ENCODE data around the gene CPVL.
A peak's percentile ranks its signal among the peaks of the same experiment; 100 is the strongest.

The CPVL gene

DNA sequence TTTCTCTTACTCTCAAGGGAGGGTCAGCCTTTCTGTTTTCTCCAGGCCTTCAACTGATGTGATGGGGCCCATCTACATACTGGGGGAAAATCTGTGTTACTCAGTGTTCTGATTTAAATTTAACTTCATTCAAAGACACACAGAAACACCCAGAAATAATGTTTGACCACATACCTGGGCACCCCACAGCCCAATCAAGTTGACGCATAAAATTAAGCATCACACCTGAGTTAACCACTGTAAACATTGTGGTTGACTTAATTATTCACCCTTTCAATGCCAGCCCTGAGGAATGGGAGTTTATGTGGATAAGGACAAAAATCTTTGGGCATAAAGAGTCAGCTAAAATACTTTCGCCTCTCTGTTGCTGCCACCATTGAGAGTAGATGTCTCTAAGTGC, 38.3 kb upstream of the CPVL start:
- no peaks in the 10 kb centered on the region for H3K36me3 ChIP-seq (ENCODE audit: control insufficient read depth in 2 of 2, insufficient read depth in 2 of 2, low read length in 2 of 2)
- no peaks in the 10 kb centered on the region for H3K9me3 ChIP-seq (ENCODE audit: control insufficient read depth in 2 of 2, low read length in 2 of 2)
- H3K4me3 ChIP-seq (ENCODE audit: low read length in 2 of 2): no peak overlapping the region
- no peak overlapping the region for H3K9ac ChIP-seq (ENCODE audit: low read depth in 1 of 2, low read length in 2 of 2)
- H3K27ac ChIP-seq (ENCODE audit: low read depth in 2 of 2, low read length in 2 of 2): no peak overlapping the region
- peaks cover 0 to 2% of the 10 kb centered on the region in 2 donors for H3K4me1 ChIP-seq (ENCODE audit: control insufficient read depth in 2 of 2, insufficient read depth in 2 of 2, low read length in 2 of 2)
- H3K27me3 ChIP-seq (ENCODE audit: control insufficient read depth in 2 of 2, insufficient read depth in 2 of 2, low read length in 2 of 2): no peaks in the 10 kb centered on the region

DNA sequence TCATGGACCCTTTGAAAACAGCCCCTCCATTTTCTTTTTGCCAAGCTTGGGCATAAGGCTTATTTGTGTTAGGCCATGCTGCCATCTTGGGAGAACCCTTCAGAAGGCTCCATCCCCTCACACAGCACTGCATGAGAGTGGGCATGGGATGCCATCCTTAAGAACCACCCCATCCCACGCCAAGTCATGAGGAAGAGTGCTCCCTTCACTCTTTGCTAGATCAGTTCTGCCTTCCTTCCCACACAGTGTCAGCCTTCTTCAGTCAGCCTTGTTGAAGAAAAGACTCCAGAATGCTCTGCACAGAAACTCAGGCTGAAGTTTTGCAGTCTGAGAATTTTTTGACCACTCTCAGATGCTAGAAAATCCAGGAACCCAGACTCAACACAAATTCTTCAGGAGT, 32.8 kb upstream of the CPVL start:
- no peak overlapping the region for H3K27ac ChIP-seq (ENCODE audit: low read depth in 2 of 2, low read length in 2 of 2)

DNA sequence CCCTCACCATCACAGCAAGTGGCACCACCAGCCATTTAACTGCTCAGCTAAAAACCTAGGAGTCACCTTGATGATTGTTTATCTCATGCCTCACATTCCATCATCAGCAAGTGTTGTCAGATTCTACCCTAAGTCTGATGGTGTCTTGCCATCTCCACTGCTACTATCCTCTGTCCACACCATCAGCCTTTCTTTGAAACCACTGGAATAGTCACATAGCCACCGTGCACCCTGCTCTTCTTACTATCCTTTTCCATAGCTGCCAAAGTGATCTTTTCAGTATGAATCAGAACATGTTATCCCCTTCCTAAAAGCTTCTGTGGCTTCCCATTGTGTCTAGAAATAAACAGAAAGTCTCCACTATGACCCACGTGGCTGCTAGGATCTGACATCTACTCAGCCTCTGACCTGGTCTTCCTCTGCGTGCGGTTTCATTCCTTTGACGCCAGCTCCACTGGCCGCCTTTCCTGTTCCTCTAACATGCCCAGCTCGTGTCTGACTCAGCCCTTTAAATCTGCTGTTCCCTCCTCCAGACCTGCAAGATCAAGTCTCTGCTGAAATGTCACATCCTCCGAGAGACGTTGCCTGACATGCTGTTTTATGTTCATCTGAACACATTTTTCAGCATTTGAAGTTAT, 31.7 kb upstream of the CPVL start:
- Histone ChIP-seq H3K27ac (ENCODE audit: low read depth in 2 of 2, low read length in 2 of 2) (peak overlapping the region in 1 of 2 donors; percentile 6), H3K4me1 (ENCODE audit: control insufficient read depth in 2 of 2, insufficient read depth in 2 of 2, low read length in 2 of 2) (no peaks in the 10 kb centered on the region)

More for the DNA sequence above, 32.8 kb upstream of the CPVL start:
- H3K27me3 ChIP-seq (ENCODE audit: control insufficient read depth in 2 of 2, insufficient read depth in 2 of 2, low read length in 2 of 2): no peaks in the 10 kb centered on the region
- H3K4me3 ChIP-seq (ENCODE audit: low read length in 2 of 2): no peak overlapping the region
- H3K4me1 ChIP-seq (ENCODE audit: control insufficient read depth in 2 of 2, insufficient read depth in 2 of 2, low read length in 2 of 2): no peaks in the 10 kb centered on the region
- no peaks in the 10 kb centered on the region for H3K9me3 ChIP-seq (ENCODE audit: control insufficient read depth in 2 of 2, low read length in 2 of 2)
- no peaks in the 10 kb centered on the region for H3K36me3 ChIP-seq (ENCODE audit: control insufficient read depth in 2 of 2, insufficient read depth in 2 of 2, low read length in 2 of 2)
- H3K9ac ChIP-seq (ENCODE audit: low read depth in 1 of 2, low read length in 2 of 2): no peak overlapping the region

DNA sequence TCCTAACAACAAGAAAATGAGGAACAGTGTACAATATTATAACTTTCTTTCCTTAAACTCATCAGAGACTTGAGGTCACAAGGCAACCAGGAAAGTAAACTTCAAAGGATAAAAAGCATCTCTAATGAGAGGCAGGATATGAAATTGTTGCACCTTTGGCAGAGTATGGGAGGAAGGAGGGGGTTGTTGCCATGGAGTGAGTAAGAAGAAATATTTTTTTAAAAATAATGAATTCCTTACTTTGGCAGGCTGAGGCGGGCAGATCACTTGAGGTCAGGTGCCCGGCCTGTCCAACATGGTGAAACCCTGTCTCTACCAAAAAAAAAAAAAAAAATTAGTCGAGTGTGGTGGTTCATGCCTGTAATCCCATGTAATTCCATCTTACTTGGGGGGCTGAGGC, 27.1 kb upstream of the CPVL start:
- Histone ChIP-seq H3K4me3 (ENCODE audit: low read length in 2 of 2) (no peak overlapping the region), H3K27me3 (ENCODE audit: control insufficient read depth in 2 of 2, insufficient read depth in 2 of 2, low read length in 2 of 2) (no peaks in the 10 kb centered on the region), H3K36me3 (ENCODE audit: control insufficient read depth in 2 of 2, insufficient read depth in 2 of 2, low read length in 2 of 2) (no peaks in the 10 kb centered on the region), H3K27ac (ENCODE audit: low read depth in 2 of 2, low read length in 2 of 2) (no peak overlapping the region), H3K4me1 (ENCODE audit: control insufficient read depth in 2 of 2, insufficient read depth in 2 of 2, low read length in 2 of 2) (no peaks in the 10 kb centered on the region), H3K9me3 (ENCODE audit: control insufficient read depth in 2 of 2, low read length in 2 of 2) (no peaks in the 10 kb centered on the region), H3K9ac (ENCODE audit: low read depth in 1 of 2, low read length in 2 of 2) (no peak overlapping the region)

More for the DNA sequence above, 31.7 kb upstream of the CPVL start:
- H3K9ac ChIP-seq (ENCODE audit: low read depth in 1 of 2, low read length in 2 of 2): peak overlapping the region in 1 of 2 donors; percentile 2
- no peak overlapping the region for H3K4me3 ChIP-seq (ENCODE audit: low read length in 2 of 2)
- no peaks in the 10 kb centered on the region for H3K9me3 ChIP-seq (ENCODE audit: control insufficient read depth in 2 of 2, low read length in 2 of 2)
- no peaks in the 10 kb centered on the region for H3K36me3 ChIP-seq (ENCODE audit: control insufficient read depth in 2 of 2, insufficient read depth in 2 of 2, low read length in 2 of 2)
- no peaks in the 10 kb centered on the region for H3K27me3 ChIP-seq (ENCODE audit: control insufficient read depth in 2 of 2, insufficient read depth in 2 of 2, low read length in 2 of 2)

DNA sequence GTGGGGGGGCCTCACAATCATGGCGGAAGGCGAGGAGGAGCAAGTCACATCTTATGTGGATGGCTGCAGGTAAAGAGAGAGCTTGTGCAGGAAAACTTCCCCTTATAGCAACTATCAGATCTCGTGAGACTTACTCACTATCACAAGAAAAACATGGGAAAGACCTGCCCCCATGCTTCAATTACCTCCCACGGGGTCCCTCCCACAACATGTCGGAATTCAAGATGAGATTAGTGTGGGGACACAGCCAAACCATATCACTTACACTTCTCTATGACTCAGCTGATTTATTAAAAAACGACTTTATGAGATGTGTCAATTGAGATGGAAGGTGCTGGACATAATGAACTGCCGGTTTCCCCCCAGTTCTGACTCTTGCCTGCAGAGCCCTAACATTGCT, 24.4 kb upstream of the CPVL start:
- H3K36me3 ChIP-seq (ENCODE audit: control insufficient read depth in 2 of 2, insufficient read depth in 2 of 2, low read length in 2 of 2): no peaks in the 10 kb centered on the region
- H3K9ac ChIP-seq (ENCODE audit: low read depth in 1 of 2, low read length in 2 of 2): no peak overlapping the region
- H3K27me3 ChIP-seq (ENCODE audit: control insufficient read depth in 2 of 2, insufficient read depth in 2 of 2, low read length in 2 of 2): no peaks in the 10 kb centered on the region
- H3K9me3 ChIP-seq (ENCODE audit: control insufficient read depth in 2 of 2, low read length in 2 of 2): no peaks in the 10 kb centered on the region
- H3K27ac ChIP-seq (ENCODE audit: low read depth in 2 of 2, low read length in 2 of 2): no peak overlapping the region
- no peak overlapping the region for H3K4me3 ChIP-seq (ENCODE audit: low read length in 2 of 2)
- no peaks in the 10 kb centered on the region for H3K4me1 ChIP-seq (ENCODE audit: control insufficient read depth in 2 of 2, insufficient read depth in 2 of 2, low read length in 2 of 2)

DNA sequence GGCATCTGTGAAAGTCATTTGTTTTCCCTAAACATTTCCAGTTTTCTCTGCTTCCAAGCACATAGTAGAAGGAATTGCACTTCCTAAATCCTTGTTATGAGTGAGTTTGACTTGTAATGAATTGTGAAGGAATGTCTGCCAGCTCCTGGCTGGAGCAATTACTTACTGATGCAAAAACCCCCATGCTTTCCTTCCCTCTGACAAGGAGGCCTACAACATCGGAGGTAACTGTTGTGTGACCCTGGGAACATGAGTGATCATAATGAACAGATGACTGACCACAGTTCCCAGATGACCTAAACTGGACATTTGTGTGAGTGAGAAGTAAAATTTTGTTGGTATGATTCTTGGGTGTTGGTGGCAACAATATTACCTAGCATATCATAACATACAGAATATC, 21.4 kb upstream of the CPVL start:
- H3K4me3 ChIP-seq (ENCODE audit: low read length in 2 of 2): no peak overlapping the region
- H3K9me3 ChIP-seq (ENCODE audit: control insufficient read depth in 2 of 2, low read length in 2 of 2): no peaks in the 10 kb centered on the region
- H3K4me1 ChIP-seq (ENCODE audit: control insufficient read depth in 2 of 2, insufficient read depth in 2 of 2, low read length in 2 of 2): no peaks in the 10 kb centered on the region
- H3K27me3 ChIP-seq (ENCODE audit: control insufficient read depth in 2 of 2, insufficient read depth in 2 of 2, low read length in 2 of 2): no peaks in the 10 kb centered on the region
- no peak overlapping the region for H3K9ac ChIP-seq (ENCODE audit: low read depth in 1 of 2, low read length in 2 of 2)
- H3K27ac ChIP-seq (ENCODE audit: low read depth in 2 of 2, low read length in 2 of 2): no peak overlapping the region
- no peaks in the 10 kb centered on the region for H3K36me3 ChIP-seq (ENCODE audit: control insufficient read depth in 2 of 2, insufficient read depth in 2 of 2, low read length in 2 of 2)

DNA sequence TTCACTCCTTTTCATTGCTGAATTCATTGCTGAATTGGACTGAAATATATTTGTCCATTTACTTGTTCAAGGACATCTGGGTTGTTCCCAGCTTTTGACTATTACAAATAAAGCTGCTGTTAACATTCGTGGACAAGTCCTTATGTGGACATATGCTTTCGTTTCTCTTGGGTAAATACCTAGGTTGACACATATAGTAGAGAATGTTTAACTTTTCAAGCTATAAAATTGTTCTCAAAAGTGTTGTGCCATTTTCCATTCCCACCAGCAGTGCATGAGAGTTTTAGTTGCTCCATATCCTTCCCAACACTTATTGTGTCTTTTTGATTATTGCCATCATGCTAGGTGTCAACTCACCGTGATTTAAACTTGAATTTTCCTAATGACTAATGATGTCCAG, 17.5 kb upstream of the CPVL start:
- Histone ChIP-seq H3K27me3 (ENCODE audit: control insufficient read depth in 2 of 2, insufficient read depth in 2 of 2, low read length in 2 of 2) (no peaks in the 10 kb centered on the region), H3K4me1 (ENCODE audit: control insufficient read depth in 2 of 2, insufficient read depth in 2 of 2, low read length in 2 of 2) (no peaks in the 10 kb centered on the region), H3K4me3 (ENCODE audit: low read length in 2 of 2) (no peak overlapping the region), H3K9me3 (ENCODE audit: control insufficient read depth in 2 of 2, low read length in 2 of 2) (no peaks in the 10 kb centered on the region), H3K36me3 (ENCODE audit: control insufficient read depth in 2 of 2, insufficient read depth in 2 of 2, low read length in 2 of 2) (no peaks in the 10 kb centered on the region), H3K9ac (ENCODE audit: low read depth in 1 of 2, low read length in 2 of 2) (no peak overlapping the region), H3K27ac (ENCODE audit: low read depth in 2 of 2, low read length in 2 of 2) (no peak overlapping the region)

DNA sequence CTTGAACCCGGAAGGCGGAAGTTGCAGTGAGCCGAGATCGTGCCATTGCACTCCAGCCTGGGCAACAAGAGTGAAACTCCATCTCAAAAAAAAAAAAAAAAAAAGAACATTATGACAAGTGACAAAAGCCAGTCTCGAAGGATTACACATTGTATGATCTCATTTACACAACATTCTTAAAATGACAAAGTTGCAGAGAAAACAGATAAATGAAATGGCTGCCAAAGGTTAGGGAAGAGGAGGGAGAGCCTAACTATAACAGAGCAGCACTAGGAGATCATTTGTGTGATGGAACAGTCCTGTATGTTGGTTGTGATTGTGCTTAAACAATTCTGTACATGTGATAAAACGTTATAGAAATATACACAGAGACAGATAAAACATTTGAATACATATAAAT, 16.2 kb upstream of the CPVL start:
- Histone ChIP-seq H3K4me1 (ENCODE audit: control insufficient read depth in 2 of 2, insufficient read depth in 2 of 2, low read length in 2 of 2) (no peaks in the 10 kb centered on the region), H3K9ac (ENCODE audit: low read depth in 1 of 2, low read length in 2 of 2) (no peak overlapping the region), H3K4me3 (ENCODE audit: low read length in 2 of 2) (no peak overlapping the region), H3K9me3 (ENCODE audit: control insufficient read depth in 2 of 2, low read length in 2 of 2) (no peaks in the 10 kb centered on the region), H3K27me3 (ENCODE audit: control insufficient read depth in 2 of 2, insufficient read depth in 2 of 2, low read length in 2 of 2) (no peaks in the 10 kb centered on the region), H3K36me3 (ENCODE audit: control insufficient read depth in 2 of 2, insufficient read depth in 2 of 2, low read length in 2 of 2) (no peaks in the 10 kb centered on the region), H3K27ac (ENCODE audit: low read depth in 2 of 2, low read length in 2 of 2) (no peak overlapping the region)

DNA sequence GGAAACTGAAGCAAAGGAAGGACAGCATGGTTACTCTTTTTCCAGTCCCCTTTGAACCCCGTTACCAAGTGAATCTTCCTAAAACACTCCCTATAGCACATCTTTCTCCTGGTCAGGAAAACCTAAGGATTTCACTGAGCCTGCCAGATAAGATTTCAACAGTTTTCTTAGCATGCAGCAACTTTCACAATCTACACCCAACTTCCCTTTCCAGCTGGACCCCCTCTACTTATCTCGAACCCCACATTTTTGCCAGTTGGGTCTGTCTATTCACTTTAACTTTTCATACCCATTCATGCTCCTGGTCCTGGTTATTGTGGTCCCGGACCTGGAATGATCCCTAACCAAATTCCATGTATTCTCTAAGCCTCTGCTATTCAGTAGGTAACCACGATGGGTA, 14.9 kb upstream of the CPVL start:
- H3K4me1 ChIP-seq (ENCODE audit: control insufficient read depth in 2 of 2, insufficient read depth in 2 of 2, low read length in 2 of 2): no peaks in the 10 kb centered on the region
- H3K4me3 ChIP-seq (ENCODE audit: low read length in 2 of 2): no peak overlapping the region
- no peak overlapping the region for H3K9ac ChIP-seq (ENCODE audit: low read depth in 1 of 2, low read length in 2 of 2)
- H3K27me3 ChIP-seq (ENCODE audit: control insufficient read depth in 2 of 2, insufficient read depth in 2 of 2, low read length in 2 of 2): no peaks in the 10 kb centered on the region
- H3K36me3 ChIP-seq (ENCODE audit: control insufficient read depth in 2 of 2, insufficient read depth in 2 of 2, low read length in 2 of 2): no peaks in the 10 kb centered on the region
- no peak overlapping the region for H3K27ac ChIP-seq (ENCODE audit: low read depth in 2 of 2, low read length in 2 of 2)
- no peaks in the 10 kb centered on the region for H3K9me3 ChIP-seq (ENCODE audit: control insufficient read depth in 2 of 2, low read length in 2 of 2)

DNA sequence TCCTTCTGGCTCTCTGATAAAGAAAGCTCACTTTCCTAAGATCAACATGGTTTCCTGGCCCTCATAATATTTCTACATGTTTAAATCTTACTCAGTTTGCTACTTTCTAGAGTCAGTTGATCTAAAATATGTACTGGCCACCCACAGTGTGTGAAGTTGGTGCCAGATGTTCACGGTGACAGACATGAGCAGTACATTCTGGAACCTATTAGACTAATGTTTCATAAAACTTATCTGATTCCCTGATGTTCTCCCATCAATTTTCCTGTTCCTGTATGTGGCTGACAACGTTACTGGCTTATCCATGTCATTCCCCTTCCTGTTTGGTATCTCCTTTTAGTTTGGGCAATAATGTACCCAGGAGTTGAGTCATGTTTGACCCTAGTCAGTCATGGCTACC, 13.7 kb upstream of the CPVL start:
- Histone ChIP-seq H3K27ac (ENCODE audit: low read depth in 2 of 2, low read length in 2 of 2) (no peak overlapping the region), H3K4me3 (ENCODE audit: low read length in 2 of 2) (no peak overlapping the region), H3K9me3 (ENCODE audit: control insufficient read depth in 2 of 2, low read length in 2 of 2) (no peaks in the 10 kb centered on the region), H3K27me3 (ENCODE audit: control insufficient read depth in 2 of 2, insufficient read depth in 2 of 2, low read length in 2 of 2) (no peaks in the 10 kb centered on the region), H3K9ac (ENCODE audit: low read depth in 1 of 2, low read length in 2 of 2) (no peak overlapping the region), H3K36me3 (ENCODE audit: control insufficient read depth in 2 of 2, insufficient read depth in 2 of 2, low read length in 2 of 2) (no peaks in the 10 kb centered on the region), H3K4me1 (ENCODE audit: control insufficient read depth in 2 of 2, insufficient read depth in 2 of 2, low read length in 2 of 2) (no peaks in the 10 kb centered on the region)
